Activated B cell treated with CpG ODN at 0.5 μM for 24 hours (primary cell): Measurements from ENCODE around the gene NPHP1. TPM values are rescaled to one million over a fixed set of nuclear protein-coding genes. Genes with fewer than 3 reads are reported as not detected.

ENCODE experiments used
- ATAC-seq: fragments of 200-7000 bp; cut with Tn5 transposase; one replicate; pipeline ENCODE4 v1.10.0; 2021; ENCODE audit warnings: low read depth, mild to moderate bottlenecking, moderate library complexity
- CTCF ChIA-PET: fragments of 350-600 bp; sonication (Branson Sonifier 250); formaldehyde crosslinking; loops from one replicate; lab custom pipeline; 2021; ENCODE audit warnings: antibody characterized with exemption; lab: Charles Lee
- POLR2A ChIA-PET: fragments of 350-600 bp; sonication (Branson Sonifier 250); formaldehyde crosslinking; loops from one replicate; lab custom pipeline; 2021; ENCODE audit warnings: antibody characterized with exemption; lab: Charles Lee
- DNase-seq: peaks from one replicate; pipeline ENCODE4 v3.0.0; 2022
- H3K27ac Mint-ChIP-seq: one replicate; pipeline ENCODE4 v1.8.0; 2020; ENCODE audit warnings: mixed read lengths
- H3K27me3 Mint-ChIP-seq: one replicate; pipeline ENCODE4 v1.8.0; 2021; ENCODE audit warnings: mixed read lengths
- H3K36me3 Mint-ChIP-seq: one replicate; pipeline ENCODE4 v1.8.0; 2021; ENCODE audit warnings: low read depth, mixed read lengths
- H3K4me1 Mint-ChIP-seq: one replicate; pipeline ENCODE4 v1.8.0; 2021; ENCODE audit warnings: mixed read lengths
- H3K4me3 Mint-ChIP-seq: one replicate; pipeline ENCODE4 v1.8.0; 2020; ENCODE audit warnings: mild to moderate bottlenecking, mixed read lengths
- H3K9me3 Mint-ChIP-seq: one replicate; pipeline ENCODE4 v1.8.0; 2020; ENCODE audit warnings: mixed read lengths
- CTCF ChIP-seq: fragments of 200-600 bp; IDR thresholded peaks from one replicate; pipeline ENCODE4 v1.8.0; 2022; ENCODE audit warnings: antibody characterized with exemption, mild to moderate bottlenecking
- intact Hi-C: fragments of 100-400 bp; cut with micrococcal nuclease; formaldehyde crosslinking; loops from one replicate; pipeline ENCODE4 v1.15.1; 2024
- total RNA-seq: library from RNA; stranded (reverse); gene quantifications from 2 replicates; pipeline ENCODE4 v1.2.3, GENCODE V29; 2022

The NPHP1 gene
- total RNA-seq, 1 donor from 2014 or later: 1.6 TPM

- ChIA-PET CTCF (no interaction called here), POLR2A (no interaction called here)
- Mint-ChIP-seq H3K9me3 (no peaks in the 10 kb centered on the region), H3K36me3 (no peaks in the 10 kb centered on the region), H3K4me3 (no peak overlapping the region), H3K27ac (no peak overlapping the region), H3K4me1 (no peaks in the 10 kb centered on the region), H3K27me3 (no peaks in the 10 kb centered on the region)
- no peak for TF ChIP-seq CTCF
- ATAC-seq (no peak), DNase-seq (no peak)
- intact Hi-C loops: no loop called here
Observed at GRCh38 chr2:110143982-110144381, 60.8 kb downstream of the NPHP1 start.

GRCh38 chr2:110140401-110140800 is 64.4 kb downstream of the NPHP1 start:
- ATAC-seq (no peak), DNase-seq (no peak)
- CTCF ChIA-PET: interaction anchor here (1.1 kb wide), 1 partner anchor 12 kb away, joined by 4 read pairs; no protein-coding TSS in a partner anchor
- TF ChIP-seq CTCF: no peak
- Mint-ChIP-seq H3K9me3 (no peaks in the 10 kb centered on the region), H3K36me3 (no peaks in the 10 kb centered on the region), H3K27ac (no peak overlapping the region), H3K27me3 (no peaks in the 10 kb centered on the region), H3K4me1 (no peaks in the 10 kb centered on the region), H3K4me3 (no peak overlapping the region)
- POLR2A ChIA-PET: no interaction called here
- intact Hi-C loops: no loop called here

GRCh38 chr2:110134025-110134424 is 70.8 kb downstream of the NPHP1 start:
- intact Hi-C loops: no loop called here
- H3K9me3 Mint-ChIP-seq: peaks cover 21% of the 10 kb centered on the region
- H3K4me3 Mint-ChIP-seq: no peak overlapping the region
- no peak for TF ChIP-seq CTCF
- ChIA-PET CTCF (no interaction called here), POLR2A (no interaction called here)
- H3K36me3 Mint-ChIP-seq: peaks cover 12% of the 10 kb centered on the region
- no peak overlapping the region for H3K27ac Mint-ChIP-seq
- H3K4me1 Mint-ChIP-seq: no peaks in the 10 kb centered on the region
- no peak for DNase-seq
- ATAC-seq: no peak
- peaks cover 2% of the 10 kb centered on the region for H3K27me3 Mint-ChIP-seq

- Mint-ChIP-seq H3K27me3 (peaks cover 2% of the 10 kb centered on the region), H3K27ac (no peak overlapping the region), H3K4me1 (no peaks in the 10 kb centered on the region), H3K9me3 (peaks cover 21% of the 10 kb centered on the region), H3K36me3 (peaks cover 12% of the 10 kb centered on the region), H3K4me3 (no peak overlapping the region)
- no peak for TF ChIP-seq CTCF
- POLR2A ChIA-PET: no interaction called here
- DNase-seq: no peak
- ATAC-seq: no peak
- intact Hi-C loops: no loop called here
- CTCF ChIA-PET: no interaction called here
Observed at GRCh38 chr2:110131166-110131565, 73.6 kb downstream of the NPHP1 start.

GRCh38 chr2:110130757-110131156 is 74.1 kb downstream of the NPHP1 start:
- peaks cover 12% of the 10 kb centered on the region for H3K36me3 Mint-ChIP-seq

More at GRCh38 chr2:110130757-110131156, 74.1 kb downstream of the NPHP1 start:
- ChIA-PET POLR2A (no interaction called here), CTCF (no interaction called here)
- DNase-seq (no peak), ATAC-seq (no peak)
- TF ChIP-seq CTCF: no peak
- peaks cover 21% of the 10 kb centered on the region for H3K9me3 Mint-ChIP-seq
- no peak overlapping the region for H3K4me3 Mint-ChIP-seq
- H3K4me1 Mint-ChIP-seq: no peaks in the 10 kb centered on the region
- intact Hi-C loops: no loop called here
- H3K27me3 Mint-ChIP-seq: peaks cover 2% of the 10 kb centered on the region
- H3K27ac Mint-ChIP-seq: no peak overlapping the region
